PFSK-1 (cell line): ENCODE results near the gene ZNF277.

Source experiments
- FOXP2 ChIP-seq: optimal IDR thresholded peaks from 2 replicates; pipeline ENCODE3; 2011; ENCODE audit warnings: borderline replicate concordance, control low read depth, inconsistent platforms; ENCODE audit not compliant: insufficient read depth; ENCODE audit errors: extremely low read length, extremely low read depth
- POLR2AphosphoS5 ChIP-seq: IDR thresholded peaks from 2 replicates; pipeline ENCODE4 v1.6.1; 2012; ENCODE audit warnings: low read depth, mild to moderate bottlenecking, control low read depth, low read length, moderate library complexity
- REST ChIP-seq, 2 experiments: IDR thresholded peaks; 2 replicates each; pipeline versions ENCODE4 v1.6.1 to v1.8.0; 2011 to 2012; ENCODE audit warnings: low read depth in 2 of 2, low read length in 2 of 2, control low read depth in 1 of 2, inconsistent platforms in 1 of 2, mild to moderate bottlenecking in 1 of 2, moderate library complexity in 1 of 2; ENCODE audit not compliant: insufficient read depth in 1 of 2
- SIN3A ChIP-seq: IDR thresholded peaks from 2 replicates; pipeline ENCODE4 v1.6.1; 2012; ENCODE audit warnings: mild to moderate bottlenecking, low read length, moderate library complexity, borderline replicate concordance; ENCODE audit not compliant: insufficient read depth
- TAF1 ChIP-seq: IDR thresholded peaks from 2 replicates; pipeline ENCODE4 v1.6.1; 2012; ENCODE audit warnings: low read length, control low read depth, borderline replicate concordance; ENCODE audit not compliant: insufficient read depth

Gene ZNF277

DNA sequence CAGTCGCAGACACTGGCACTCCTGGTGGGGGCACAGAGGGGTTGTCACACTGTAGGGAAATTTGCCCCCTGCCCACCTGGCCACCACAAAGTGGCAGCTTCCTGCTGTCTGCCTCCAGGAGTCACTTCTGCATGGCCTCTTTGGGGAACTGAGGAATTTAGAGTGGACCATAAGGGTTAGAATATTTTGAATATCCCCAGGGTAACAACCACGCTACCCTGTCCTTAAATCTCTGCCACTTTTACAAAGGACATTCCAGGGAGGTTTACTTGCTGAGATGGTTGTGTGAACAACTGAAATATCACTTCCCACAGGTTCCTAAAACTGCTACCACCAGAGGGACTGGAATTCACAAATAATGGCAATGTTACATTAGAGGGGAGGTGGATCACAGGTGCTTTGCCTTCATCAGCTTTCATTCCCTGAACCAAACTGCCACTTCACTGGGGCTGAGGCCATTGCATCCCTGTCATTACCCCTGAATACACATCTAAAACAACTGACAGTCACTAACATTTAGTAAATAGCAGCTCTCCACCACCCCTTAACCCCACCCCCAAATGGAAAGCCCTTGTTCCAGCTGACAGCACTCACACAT is 155.7 kb downstream of the ZNF277 start:
- TF ChIP-seq POLR2AphosphoS5 (no peak), SIN3A (no peak), FOXP2 (no peak), REST (IDR thresholded peaks at IDR 0.05; ENCODE audit: insufficient read depth in 1 of 2, low read depth in 2 of 2, low read length in 2 of 2) (no peak)

DNA sequence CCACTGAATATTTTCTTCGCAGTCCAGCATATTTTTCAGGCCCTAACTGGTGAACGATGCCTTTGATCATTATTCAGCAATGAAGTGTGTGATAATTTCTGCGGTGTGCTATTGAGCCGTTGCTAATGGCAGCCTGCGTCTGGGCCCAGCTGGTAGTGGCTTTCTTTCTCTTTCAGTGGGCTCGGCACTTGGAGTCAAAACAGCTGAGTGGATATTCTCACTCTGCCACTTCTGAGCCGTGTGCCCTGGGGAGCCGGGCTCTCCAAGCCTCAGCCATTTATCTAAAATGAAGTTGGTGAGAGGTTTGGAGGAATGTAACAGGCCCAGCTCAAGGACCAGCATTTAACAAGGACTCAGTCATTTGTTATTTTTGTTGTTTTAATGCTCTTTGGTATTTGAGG is 156.2 kb downstream of the ZNF277 start:
- TF ChIP-seq TAF1 (no peak), FOXP2 (no peak), SIN3A (no peak), REST (IDR thresholded peaks at IDR 0.05; ENCODE audit: insufficient read depth in 1 of 2, low read depth in 2 of 2, low read length in 2 of 2) (no peak), POLR2AphosphoS5 (no peak)

- TF ChIP-seq TAF1 (no peak), FOXP2 (no peak), SIN3A (no peak), POLR2AphosphoS5 (no peak), REST (IDR thresholded peaks at IDR 0.05; ENCODE audit: insufficient read depth in 1 of 2, low read depth in 2 of 2, low read length in 2 of 2) (no peak)
Measured at GRCh38 chr7:112364388-112364787, 157.9 kb downstream of the ZNF277 start.

DNA sequence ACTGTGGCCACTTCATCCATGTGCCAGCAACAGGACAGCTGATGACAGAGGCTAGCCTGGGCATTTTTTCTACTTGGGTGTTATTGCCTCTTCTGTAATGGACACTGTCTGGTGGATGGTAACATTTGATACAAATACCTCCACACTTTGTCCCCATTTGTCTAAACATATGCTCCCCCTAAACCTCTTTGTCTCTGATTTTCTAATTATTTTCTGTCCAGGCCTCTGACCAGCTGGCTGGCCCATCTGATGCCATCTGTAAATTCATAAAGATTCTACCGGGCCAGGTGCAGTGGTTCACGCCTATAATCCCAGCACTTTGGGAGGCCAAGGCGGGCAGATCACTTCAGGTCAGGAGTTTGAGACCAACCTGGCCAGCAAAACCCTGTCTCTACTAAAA is 159.1 kb downstream of the ZNF277 start:
- no peak for TF ChIP-seq REST (IDR thresholded peaks at IDR 0.05; ENCODE audit: insufficient read depth in 1 of 2, low read depth in 2 of 2, low read length in 2 of 2)
- TF ChIP-seq POLR2AphosphoS5, result no peak
- TF ChIP-seq SIN3A, result no peak
- TF ChIP-seq FOXP2, result no peak
- no peak for TF ChIP-seq TAF1

DNA sequence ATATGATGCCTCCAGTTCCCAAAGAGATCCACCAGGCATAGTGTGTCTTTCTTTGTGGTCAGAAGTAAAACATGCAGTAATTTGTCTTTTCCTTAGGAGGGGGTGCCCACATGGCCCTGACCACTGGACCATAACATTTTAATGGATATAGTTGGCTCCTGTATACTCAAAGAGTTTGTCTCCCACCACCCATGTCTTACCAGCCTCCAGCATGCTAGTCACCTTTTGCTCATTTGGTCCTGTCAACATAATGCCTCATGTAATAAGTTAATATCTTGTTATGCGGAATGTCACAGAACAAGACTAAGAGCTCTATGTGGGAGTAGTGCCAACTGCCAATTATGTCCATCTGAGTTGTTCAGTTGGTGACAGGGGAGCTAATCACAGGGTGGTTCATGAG is 160.4 kb downstream of the ZNF277 start:
- TF ChIP-seq POLR2AphosphoS5 (no peak), SIN3A (no peak), TAF1 (no peak), FOXP2 (no peak), REST (IDR thresholded peaks at IDR 0.05; ENCODE audit: insufficient read depth in 1 of 2, low read depth in 2 of 2, low read length in 2 of 2) (no peak)
